Superior temporal gyrus (tissue), 1 donor: Measurements from ENCODE around the gene AVP.
"Not testable (repeated sequence)": the region's sequence is repeated elsewhere in the genome, so short reads cannot be mapped to it uniquely, and the experiment has no call there.

Experiments used
- DNase-seq: peaks from one replicate; pipeline ENCODE4 v3.0.0-alpha.2; 2016; ENCODE audit errors: extremely low spot score

Gene AVP, protein sequence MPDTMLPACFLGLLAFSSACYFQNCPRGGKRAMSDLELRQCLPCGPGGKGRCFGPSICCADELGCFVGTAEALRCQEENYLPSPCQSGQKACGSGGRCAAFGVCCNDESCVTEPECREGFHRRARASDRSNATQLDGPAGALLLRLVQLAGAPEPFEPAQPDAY

GRCh38 chr20:3084283-3084985, at the start of gene AVP:
Gene AVP, minus strand, starts transcription at chr20:3084724. Its CDS starts 50 bp downstream, at chr20:3084674.
- DNase-seq, result no peak

- no peak for DNase-seq
Measured at GRCh38 chr20:3134151-3134550, 49.6 kb upstream of the AVP start.

DNA sequence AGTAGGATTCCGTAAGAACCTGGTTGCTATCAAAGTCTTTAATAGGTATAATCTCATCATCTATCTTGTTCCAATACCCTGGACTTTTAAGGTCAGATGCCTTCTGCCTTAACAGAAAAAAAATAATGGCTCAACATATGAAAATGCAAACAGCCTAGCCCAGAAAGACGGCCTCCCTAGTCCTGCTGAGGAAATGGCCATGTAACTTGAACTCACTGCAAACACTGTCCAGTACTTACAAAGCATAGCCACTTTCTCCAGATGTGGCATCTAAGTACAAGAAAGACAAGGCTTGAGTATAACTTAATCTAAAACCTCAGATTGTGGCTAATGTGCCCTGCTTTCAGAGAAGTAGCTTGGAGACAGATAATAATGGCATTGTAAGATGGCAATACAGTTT, 48.6 kb upstream of the AVP start:
- DNase-seq, result no peak

GRCh38 chr20:3130051-3130600, 45.6 kb upstream of the AVP start:
- DNase-seq, result no peak

DNA sequence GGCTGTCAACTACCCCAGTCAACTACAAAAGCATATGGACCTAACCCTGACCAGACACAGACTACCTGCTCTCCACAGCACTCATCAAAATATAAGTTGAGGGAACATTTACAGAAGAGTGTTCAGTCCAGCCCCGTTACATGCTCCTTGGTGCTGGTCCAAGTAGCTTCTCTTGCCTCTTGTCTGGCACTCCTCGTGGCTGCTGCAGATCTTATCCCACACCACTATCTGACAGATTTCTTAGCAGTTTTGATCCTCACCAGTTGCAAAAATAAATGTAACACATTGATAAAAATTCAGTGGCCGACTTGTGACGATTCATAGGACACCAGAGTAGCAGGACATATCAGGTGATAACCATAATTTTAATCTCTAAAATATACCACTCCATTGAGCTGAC, 44.6 kb upstream of the AVP start:
- DNase-seq, result no peak

DNA sequence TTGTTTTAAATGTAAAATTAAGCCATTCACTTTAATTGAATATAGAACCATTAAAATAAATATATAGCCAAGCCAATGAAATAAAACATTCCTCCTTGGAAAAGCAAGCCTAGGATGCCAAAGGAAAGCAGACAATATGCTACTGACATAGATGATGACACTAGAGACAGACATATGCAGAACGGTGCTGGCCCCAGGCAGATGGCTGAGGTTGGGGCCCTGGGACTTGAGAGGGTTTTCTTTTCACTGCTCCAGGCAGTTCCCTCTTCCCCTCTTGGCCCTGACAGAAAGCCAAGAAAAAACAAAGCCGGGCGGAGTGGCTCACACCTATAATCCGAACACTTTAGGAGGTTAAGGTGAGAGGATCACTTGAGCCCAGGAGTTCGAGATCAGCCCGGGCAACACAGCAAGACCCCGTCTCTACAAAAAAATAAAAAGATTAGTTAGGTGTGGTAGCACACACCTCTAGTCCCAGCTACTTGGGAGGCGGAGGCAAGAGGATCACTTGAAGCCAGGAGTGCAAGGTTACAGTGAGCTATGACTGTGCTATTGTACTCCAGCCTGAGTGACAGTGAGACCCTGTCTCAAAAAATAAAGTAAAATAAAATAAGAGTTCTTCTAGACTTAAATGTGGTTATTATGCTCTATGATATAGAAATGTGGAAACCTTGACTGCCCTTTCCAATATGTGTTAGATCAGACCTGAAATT, 43.9 kb upstream of the AVP start:
- DNase-seq, result no peak

GRCh38 chr20:3126527-3126859, 42.0 kb upstream of the AVP start:
- DNase-seq, result no peak

- DNase-seq, result not testable (repeated sequence)
Measured at GRCh38 chr20:3125776-3126526, 41.4 kb upstream of the AVP start.

DNA sequence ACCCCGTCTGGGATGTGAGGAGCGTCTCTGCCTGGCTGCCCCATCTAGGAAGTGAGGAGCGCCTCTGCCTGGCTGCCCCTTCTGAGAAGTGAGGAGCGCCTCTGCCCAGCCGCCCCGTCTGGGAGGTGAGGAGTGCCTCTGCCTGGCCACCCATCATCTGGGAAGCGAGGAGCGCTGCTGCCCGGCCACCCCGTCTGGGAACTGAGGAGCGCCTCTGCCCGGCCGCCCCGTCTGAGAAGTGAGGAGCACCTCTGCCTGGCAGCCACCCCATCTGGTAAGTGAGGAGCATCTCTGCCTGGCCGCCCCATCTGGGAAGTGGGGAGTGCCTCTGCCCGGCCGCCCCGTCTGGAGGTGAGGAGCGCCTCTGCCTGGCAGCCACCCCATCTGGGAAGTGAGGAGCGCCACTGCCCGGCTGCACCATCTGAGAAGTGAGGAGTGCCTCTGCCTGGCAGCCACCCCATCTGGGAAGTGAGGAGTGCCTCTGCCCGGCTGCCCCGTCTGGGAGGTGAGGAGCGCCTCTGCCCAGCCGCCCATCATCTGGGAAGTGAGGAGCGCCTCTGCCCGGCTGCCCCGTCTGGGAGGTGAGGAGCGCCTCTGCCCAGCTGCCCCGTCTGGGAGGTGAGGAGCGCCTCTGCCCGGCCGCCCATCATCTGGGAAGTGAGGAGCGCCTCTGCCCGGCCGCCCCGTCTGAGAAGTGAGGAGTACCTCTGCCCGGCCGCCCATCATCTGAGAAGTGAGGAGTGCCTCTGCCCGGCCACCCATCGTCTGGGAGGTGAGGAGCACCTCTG, 40.4 kb upstream of the AVP start:
- not testable (repeated sequence) for DNase-seq

DNA sequence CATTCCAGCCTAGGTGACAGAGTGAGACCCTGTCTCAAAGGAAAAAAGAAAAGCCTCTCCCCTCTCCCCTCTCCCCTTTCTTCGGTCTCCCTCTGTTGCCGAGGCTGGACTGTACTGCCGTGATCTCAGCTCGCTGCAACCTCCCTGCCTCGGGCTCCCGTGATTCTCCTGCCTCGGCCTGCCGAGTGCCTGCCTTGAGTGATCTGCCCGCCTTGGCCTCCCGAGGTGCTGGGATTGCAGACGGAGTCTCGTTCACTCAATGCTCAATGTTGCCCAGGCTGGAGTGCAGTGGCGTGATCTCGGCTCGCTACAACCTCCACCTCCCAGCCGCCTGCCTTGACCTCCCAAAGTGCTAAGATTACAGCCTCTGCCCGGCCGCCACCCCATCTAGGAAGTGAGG, 39.6 kb upstream of the AVP start:
- not testable (repeated sequence) for DNase-seq

GRCh38 chr20:3123542-3123941, 39.0 kb upstream of the AVP start:
- no peak for DNase-seq

DNA sequence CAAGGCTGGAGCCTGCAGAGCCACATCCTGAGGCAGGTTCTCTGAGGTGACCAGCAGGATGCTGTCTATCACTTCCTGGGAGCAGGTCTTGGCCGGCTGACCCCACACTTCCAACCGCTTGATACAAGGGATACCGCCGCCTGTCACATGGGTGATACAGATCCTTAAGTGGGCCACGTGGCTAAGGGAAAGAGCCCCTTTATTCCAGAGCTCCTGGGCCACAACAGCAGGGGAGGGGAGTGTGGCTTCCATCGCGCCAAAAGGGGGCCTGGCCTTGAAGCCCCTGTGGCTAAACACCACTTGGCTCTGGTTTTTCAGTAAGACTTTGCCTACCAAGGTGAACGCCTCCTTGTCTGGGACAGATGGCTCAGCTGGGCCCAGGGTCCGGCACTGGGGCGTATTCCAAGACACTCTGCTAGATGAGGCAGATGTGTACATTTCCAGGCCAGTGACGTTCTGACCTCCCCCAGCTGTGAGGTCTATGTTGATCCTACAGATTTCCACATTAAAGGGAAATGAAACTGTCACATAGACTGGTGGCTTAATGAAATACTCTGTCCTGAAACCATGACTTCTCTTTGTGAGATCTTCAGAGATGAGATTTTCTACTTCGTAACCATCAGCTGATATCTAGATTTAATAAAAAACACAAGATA, 37.6 kb upstream of the AVP start:
- no peak for DNase-seq

GRCh38 chr20:3121271-3121911, 36.9 kb upstream of the AVP start:
- no peak for DNase-seq

DNA sequence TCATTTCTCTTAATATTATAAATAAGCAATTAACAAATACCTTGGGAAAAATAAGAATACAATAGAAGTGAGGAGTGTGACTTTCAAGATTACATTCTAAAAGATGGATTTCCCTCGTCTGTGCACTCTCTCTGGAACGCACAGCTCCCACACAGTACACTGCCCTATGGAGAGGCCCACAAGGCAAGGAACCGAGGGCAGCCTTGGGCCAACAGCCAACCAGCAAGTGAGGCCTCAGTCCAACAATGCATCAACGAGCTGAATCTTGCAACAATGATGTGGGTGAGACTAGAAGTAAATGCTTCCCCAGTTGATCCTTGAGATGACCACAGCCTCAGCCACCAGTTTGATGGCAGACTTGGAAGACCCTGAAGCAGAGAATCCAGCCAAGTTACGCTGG, 34.5 kb upstream of the AVP start:
- no peak for DNase-seq

GRCh38 chr20:3117839-3118379, 33.4 kb upstream of the AVP start:
- DNase-seq, result peak; percentile 73

DNA sequence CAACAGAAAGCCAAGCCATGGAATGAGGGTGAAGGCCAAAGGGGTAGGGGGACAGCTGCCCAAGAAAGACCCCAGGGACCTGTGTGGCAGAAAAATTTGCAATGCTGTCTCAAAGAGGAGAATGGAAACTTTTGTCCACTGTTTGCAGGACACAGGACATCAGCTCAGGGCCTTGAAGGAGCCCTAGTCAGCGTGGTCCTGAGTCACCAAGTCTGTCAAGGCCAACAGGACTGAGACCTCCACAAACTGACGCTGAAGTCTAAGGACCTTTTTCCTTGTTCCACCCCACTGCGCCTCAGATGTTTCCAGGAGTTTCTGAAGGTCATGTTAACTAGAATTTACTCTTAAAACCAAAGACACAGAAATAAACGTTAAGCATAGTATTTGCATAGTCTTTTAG, 31.8 kb upstream of the AVP start:
- no peak for DNase-seq

DNA sequence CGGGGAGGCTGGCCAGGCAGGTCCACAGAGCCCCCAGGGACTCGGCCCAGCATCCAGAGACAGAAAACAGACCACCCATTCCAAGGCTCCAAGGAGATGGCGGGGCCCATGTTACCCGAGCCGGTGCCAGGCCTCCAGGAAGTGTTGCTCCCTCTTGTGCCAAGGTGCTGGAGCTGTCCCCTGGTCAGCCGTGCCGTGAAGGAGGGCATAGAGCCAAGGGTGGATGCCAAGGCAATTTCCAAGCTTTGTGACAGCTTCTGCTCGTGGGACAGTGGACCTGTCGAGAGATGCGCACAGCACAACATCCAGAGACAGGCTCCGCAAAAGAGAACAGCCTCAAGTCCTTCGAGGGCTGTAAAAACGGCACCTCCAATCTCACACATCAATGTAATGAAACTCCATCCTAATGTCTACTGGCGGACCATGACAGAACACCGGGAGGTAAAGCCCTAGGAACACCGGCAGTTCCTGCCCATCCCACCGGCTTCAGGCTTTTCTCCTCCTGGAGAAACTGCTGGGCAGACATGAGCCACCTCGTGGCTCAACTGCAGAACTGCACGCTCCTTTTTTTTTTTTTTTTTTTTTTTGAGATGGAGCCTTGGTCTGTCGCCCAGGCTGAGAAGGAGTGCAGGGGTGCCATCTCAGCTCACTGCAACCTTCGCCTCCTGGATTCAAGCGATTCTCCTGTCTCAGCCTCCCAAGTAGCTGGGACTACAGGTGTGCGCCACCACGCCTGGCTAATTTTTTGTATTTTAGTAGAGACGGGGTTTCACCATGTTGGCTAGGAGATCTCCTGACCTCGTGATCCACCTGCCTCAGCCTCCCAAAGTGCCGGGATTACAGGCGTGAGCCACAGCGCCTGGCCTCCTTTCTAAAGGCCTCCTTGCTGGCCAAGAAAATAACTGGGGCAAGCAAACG, 30.9 kb upstream of the AVP start:
- peak; percentile 87 for DNase-seq

- no peak for DNase-seq
Measured at GRCh38 chr20:3111995-3112394, 27.5 kb upstream of the AVP start.

DNA sequence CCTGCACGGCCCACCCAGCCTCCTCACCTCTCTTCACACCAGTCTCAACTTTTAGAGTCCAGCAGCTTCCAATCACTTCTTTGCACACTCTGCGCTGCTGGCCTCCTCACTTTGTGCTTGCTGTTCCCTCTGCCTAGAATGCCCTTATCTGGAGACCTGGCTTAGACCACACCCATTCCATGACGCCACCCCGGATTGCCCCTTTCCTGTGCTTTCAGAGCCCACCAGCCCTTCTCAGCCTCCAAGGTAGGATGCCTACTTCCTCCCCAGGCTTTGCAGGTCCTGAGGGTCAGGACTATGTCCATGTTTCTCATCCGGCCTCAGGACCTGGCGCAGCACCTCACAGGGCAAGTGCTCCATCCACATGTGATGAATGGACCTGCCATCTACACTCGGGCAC, 27.0 kb upstream of the AVP start:
- no peak for DNase-seq
